GM19463 (cell line): ENCODE measurements around the gene IKBKG.
"Not testable (repeated sequence)": the region's sequence is repeated elsewhere in the genome, so short reads cannot be mapped to it uniquely, and the experiment has no call there.

Experiments
- ATAC-seq: cut with Tn5 transposase; IDR thresholded peaks from one replicate; pipeline ENCODE4 v1.9.1; 2021; ENCODE audit warnings: mild to moderate bottlenecking, moderate library complexity; ENCODE audit not compliant: unreplicated experiment

IKBKG gene, protein sequence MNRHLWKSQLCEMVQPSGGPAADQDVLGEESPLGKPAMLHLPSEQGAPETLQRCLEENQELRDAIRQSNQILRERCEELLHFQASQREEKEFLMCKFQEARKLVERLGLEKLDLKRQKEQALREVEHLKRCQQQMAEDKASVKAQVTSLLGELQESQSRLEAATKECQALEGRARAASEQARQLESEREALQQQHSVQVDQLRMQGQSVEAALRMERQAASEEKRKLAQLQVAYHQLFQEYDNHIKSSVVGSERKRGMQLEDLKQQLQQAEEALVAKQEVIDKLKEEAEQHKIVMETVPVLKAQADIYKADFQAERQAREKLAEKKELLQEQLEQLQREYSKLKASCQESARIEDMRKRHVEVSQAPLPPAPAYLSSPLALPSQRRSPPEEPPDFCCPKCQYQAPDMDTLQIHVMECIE

DNA sequence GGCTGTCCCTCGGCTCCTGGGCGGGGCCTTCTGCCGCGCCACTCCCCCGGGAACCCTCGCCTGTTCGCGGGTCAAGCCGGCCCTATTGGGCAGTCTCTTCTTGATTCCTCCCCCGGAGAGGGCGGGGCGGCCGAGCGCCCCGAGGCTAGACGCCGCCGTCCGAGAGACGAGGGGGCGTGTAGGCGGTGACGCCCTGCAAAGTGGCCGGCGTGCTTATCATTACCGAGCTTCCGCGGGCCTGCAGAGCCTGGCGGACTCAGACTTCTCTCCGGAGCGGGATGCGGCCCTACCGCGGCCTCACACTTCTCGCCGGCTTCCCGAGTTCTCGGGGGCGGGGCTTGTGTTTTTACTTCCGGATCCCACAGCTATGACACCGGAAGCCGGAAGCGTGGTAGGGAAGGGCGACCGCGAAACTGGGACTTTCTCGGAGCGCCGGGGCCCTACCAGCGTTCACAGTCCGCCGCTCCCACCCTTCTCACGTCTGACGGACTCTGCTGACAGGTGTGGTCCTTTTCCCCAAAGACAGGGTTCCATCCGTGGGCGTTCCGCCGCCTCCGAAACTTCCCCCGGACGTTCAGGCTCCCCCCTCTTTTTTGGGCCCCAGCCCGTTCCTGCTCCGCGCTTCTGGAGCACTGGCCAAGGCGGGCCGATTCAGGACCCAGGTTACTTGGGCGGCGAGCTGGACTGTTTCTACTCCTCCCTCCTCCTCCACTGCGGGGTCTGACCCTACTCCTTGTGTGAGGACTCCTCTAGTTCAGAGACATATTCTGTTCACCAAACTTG is at the start of gene IKBKG:
Gene IKBKG, plus strand, starts transcription at position 376 of the 783 bp plus-strand sequence. CDS start 4,383 bp downstream, outside the sequence.
- peak; percentile 74 for ATAC-seq

DNA sequence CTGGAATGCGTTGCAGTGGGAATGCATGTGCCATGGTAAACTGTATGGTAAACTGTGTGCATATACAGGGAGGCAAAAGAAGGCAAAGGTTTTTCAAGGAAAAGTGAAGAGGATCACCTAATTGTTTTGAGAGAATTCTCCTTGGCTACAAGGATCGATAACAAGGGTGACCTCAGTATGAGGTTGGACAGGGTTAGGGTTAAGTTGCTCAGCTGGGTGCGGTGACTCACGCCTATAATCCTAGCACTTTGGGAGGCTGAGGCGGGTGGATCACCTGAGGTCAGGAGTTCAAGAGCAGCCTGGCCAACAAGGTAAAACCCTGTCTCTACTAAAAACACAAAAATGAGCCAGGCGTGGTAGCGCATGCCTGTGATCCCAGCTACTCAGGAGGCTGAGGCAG is 46.0 kb upstream of the IKBKG start:
- not testable (repeated sequence) for ATAC-seq

DNA sequence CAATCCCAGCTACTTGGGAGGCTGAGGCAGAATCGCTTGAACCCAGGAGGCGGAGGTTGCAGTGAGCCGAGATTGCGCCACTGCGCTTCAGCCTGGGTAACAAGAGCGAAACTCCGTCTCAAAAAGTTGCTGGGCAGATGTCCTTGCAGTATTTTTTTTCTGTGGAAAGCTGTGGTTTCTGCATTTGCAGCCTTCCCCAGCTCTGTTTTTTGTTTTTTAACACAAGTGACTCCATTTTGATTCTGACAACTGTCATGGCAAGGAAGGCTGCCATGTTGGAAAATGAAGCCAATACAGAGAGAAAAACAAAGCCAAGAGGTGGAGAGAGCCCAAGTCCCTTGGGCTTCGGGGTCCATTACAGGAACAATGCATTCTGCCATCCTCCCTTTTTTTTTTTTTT is 45.3 kb upstream of the IKBKG start:
- ATAC-seq: no peak

DNA sequence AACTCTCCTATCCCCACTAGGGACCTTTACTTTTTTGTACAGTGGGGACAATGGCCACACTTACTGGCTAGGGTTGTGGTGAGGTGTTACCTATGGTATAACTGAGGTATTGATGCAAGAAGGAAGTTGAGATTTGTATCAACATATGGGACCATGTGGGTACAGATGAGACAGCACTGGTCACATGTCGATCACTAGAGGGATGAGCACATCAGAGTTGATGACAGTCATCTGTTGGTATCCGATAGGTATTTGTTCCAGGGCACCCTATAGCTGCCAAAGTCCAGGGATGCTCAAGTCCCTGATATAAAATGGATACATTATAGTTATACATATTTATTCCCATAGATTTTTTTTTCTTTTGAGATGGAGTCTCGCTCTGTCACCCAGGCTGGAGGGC is 44.4 kb upstream of the IKBKG start:
- no peak for ATAC-seq

DNA sequence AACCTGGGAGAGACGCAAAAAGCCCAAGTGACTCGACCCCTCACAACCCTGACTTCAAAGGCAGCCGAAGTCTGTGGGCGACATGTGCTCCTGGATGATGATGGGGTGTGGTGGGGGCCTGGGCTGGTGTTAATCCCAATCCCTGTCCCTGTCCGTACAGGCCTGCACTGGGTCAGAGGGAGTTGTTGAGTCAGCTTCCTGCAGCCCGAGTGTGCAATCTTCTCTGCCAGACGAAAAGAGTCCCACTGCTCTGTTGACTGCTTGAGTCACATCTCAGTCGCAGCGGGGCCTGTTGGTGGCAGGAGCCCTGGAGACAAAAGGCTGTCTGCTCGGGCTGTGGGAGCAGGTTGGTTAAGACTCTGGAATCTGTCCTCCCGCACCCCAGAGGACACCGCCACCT is 41.7 kb upstream of the IKBKG start:
- ATAC-seq: no peak

DNA sequence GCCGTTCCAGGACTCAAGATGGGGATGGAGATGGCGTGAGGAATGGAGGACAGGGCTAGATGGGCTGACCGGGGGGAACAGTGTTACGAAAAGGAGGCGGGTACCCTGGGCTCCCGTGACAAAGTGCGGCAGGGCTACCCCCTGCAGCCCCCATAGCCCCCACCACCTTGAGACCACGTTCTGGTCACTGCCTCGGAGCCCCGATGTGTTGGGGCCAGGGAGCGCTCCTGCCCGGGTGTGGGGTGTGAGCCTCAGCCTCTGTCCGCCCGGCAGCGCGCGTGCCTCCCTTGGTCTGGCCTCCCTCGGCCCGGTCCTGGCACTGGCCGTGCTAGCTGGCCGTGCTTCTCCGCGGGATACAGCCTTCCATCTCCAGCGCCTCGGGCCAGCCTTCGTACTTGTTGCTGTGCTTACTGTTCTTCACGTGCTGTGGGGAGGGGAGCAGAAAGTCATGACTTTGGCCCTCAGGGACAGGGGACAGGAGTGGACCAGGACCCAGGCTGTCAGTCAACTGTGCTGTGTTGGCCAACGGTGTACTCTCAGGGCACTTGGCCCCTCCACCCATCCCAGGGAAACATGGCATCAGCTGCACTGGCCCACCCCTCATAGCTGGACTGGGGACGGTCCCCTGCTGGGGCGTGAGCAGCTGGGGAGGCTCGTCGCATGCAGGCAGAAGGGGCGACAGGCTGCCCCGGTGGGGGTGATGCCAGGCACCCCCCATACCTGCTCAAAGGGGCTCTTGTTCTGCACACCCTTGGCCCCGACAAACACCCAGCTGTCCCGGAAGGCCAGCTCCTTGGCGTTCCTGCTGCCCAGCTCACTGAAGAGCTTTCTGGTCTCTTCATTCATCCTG is 40.7 kb upstream of the IKBKG start:
- ATAC-seq: no peak

DNA sequence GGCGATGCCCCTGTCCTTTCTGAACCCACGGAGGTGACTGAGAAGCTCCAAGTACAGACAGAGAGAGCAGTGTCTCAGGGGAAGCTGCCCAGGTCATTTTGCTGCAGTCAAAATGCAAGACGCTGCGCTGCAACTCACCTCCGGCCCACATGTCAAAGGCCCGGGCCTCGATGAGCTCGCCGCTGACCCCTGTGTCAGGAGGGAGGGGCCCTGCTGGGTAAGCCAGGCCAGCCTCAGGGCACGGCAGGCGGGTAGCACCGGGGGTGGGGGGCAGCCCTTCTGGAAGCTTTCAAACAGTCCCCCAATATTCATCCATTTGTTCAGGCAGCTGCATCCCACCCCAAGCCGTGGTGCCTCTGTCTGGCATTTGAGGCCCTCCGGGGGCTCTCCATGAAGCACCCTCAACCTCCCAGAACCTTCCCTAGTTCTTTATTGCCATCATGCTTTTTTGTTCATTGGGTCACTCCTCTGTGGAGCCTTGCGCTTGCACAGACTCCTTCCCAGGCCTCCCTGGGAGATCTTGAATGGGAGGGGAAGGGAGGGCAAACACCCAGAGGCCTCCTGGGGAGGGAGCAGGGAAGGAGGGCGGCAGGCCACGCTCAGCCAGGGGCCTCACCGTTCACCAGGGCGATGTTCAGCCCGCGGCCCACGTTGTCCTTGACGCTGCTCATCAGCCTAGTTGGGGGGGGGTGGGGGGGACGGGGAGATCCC is 39.6 kb upstream of the IKBKG start:
- no peak for ATAC-seq

DNA sequence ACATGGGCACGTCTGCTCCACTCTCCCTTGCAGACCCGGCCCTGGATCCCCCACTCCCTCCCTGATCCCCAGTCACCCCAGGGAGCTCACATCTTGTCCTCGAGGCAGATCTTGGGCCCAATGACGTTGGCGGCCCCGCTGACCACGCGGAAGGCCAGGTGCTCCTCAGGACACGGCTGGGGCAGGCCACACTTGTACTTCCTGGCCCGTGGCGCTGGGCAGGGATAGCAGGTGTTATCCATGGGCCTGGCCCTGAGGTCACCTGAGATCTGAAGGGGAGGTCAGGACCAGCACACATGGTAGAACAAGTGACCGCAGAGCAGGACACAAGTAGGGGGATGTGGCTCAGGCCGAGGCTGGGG is 39.1 kb upstream of the IKBKG start:
- no peak for ATAC-seq

DNA sequence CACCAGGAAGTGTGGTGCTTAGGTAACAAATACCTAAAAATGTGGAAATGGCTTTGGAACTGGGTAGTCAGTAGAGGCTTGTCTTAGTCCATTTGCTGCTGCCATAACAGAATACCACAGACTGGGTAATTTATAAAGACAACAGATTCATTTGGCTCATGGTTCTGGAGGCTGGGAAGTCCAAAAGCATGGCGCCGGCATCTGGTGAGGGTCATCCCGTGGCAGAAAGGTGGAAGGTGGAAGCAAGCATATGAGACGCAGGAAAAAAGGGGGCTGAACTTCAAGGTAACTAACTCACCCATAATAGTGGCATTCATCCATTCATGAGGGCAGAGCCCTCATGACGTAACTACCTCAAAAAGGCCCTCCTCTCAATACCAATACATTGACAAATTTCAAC is 38.0 kb upstream of the IKBKG start:
- no peak for ATAC-seq

DNA sequence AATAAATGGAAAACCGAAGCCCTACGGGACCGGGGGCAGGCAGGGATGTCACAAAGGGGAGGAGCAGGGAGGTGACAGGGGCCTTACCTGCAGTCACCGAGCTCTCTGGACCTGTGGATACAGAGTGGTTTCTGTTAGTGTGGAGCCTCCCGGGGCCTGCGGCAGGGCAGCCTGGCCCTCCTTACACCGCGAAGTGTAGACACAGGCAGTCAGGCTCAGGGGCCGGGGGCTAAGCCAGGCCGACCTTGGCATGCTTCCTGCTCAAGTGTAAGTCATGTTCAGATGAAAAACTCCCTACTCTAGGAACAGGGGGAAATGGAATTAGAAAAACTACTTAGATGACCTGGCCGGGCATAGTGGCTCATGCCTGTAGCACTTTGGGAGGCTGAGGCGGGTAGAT is 35.7 kb upstream of the IKBKG start:
- ATAC-seq: no peak

DNA sequence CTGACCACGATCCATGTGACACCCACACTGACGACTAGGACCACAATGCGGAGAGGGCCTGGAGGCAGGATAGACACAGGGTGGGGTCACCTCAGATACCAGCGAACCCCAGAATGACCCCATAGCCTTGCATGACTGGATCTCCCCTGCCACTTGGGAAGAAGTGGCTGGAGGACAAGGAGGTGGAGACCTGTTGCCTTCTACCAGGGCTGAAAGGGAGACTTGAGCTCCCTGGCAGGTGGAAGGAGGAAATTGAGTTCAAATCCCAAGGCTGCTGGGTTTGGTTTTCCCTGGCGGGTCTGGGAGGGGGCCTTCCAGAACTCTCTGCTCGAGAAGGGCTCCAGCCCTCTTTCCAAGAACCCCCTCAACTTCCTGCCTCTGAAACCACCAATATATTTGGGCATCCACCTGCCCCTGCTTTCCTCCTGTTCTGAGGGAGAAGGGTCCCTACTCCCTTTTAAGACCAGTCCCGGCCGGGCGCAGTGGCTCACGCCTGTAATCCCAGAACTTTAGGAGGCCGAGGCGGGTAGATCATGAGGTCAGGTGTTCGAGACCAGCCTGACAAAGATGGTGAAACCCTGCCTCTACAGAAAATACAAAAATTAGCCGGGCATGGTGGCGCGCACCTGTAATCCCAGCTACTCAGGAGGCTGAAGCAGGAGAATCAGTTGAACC is 34.4 kb upstream of the IKBKG start:
- ATAC-seq: no peak

DNA sequence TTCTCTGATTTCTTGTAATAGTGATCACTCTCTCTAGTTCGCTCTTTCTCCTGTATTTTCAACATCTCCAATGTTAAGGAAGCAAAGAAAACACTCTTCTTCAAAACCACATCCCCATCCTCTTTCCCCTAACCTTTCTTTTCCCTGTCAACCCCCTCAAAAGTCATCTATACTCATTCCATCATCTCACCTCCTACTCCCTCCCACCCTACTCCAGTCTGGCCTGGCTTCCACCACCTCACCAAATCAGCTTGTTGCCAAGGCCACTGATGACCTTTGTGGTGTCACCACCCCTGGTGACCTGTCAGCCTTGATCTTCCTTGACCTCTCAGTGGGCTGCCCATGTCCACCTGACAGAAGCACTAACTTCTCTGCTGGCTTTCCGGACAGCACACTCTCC is 33.7 kb upstream of the IKBKG start:
- ATAC-seq: no peak

DNA sequence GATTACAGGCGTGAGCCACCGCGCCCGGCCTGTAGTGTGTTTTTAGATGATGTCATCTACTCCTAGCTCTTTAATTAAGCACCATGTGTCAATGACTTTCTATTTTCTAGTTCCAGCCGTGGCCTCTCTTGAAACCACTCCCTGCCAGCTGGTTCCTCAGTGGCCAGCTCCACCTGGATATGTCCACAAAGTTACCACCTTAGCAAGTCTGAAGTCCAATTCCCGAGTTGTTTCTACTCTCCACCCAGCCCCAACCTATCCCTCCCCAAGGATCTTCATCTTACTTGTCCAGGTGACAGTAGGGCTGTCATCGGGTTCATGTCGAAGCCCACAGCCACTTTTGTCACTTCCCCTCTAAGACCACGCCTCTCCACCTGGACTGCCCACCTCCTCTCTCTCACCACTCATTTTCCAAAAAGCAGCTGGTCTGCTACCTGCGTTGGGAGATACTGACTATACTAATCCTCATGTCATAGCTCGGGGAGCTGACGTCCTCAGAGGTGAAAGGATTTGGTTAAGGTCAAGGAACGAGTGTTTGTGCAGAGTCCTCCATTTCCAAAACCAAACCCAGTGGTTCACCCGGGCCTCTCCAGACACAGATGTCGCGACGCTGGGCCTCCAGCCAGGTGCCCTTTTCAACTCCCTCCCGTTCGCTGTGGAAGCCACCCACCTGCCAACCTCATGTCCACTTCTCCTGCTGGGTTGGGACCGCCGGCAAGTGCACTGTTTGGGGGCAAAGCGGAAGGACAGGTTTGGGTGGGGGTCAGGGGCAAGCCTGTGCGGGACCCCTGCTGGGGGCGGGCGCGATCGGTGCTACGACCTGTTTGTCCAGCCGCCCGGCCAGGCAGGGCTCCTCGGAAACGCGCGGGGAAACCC is 32.1 kb upstream of the IKBKG start:
- ATAC-seq: no peak

DNA sequence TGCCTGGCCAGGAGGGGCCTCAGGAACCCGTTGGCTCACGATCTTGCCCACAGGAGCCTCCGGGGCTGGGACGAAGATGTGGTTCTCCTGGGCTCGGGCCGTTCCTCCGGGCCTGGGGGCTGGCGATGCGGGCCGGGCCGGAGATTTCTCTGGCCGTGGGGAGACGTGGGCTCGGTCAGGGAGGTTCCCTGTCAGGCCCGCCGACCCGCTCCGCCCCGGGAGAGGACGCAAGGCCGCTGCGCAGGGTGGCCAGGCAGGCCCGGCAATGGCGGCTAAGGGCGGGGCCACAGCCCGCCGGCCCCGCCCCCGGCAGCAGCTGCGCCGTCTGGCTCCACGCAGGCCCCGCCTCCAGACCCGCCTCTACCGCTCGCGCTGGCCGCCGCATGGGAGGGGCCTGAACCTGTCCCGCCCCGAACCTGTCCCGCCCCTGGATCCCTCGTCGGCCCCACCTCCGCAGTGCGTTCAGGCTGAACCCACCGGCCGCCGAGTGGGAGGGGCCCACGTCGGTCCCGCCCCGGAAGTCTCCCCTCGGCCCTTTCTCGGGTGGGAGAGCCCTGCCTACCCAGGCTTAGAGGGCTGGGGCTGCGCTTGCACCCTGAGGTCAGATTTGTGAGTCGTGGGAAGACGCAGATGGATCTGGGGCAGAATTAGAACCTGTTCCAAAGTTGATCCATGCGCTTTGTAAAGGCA is 31.3 kb upstream of the IKBKG start, which contains the start of gene FAM3A:
Gene FAM3A, minus strand, starts transcription at position 267 of the 690 bp plus-strand sequence. CDS start 460 bp downstream, outside the sequence.
- peak; percentile 90 for ATAC-seq

DNA sequence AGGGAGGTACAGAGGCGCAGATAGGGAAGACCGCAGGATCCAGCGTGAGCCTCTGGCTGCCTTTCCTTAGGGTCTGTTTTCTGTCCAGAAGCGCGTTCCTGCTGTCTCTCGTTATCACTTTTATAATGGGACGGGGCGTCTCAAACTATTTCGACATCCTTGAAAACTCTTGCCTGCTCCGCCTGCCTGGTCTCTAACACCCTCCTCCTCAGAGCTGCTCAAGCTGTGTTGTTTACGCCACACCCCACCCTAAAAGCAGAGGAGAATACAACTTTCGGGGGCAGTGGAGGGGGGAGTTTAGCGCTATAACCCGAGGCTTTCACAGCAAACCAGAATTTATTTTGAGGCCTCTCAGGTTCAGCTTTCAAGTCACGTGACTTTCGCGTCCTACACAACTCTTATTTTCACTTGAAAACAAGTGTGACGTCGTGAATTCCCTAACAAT is 30.7 kb upstream of the IKBKG start:
- ATAC-seq: no peak

DNA sequence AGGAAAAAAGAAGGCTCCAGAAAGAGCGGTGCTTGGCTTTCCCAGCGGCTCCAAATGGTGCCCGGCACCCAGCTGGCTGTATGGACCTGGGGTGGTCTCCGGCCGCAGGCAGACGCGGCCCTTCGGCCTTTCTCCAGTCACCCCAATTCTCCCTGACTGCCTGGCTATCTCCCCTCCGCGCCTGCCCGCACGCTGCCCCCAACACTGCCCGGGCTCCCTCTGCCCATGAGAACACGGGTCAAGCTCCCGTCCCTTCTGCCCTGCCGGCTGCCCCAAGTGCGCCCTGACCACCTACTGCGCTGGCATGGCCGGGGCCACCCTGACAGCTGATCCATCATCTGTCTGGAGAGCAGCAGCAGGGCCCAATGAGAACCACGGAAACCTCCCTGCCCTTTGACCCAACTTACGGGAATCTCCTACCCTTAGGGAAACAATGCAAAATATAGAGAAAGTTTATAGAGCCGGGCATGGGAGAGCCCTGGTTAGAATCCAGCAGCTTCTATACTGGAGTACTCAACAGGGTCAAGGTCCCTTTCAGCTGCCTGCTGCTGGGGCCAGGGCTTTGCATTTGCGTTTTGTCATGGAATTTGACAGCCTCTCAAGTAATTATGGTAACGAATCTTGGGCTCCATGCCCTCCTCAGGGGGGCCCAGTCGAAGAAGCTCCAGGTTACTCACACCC is 30.2 kb upstream of the IKBKG start:
- ATAC-seq: no peak

DNA sequence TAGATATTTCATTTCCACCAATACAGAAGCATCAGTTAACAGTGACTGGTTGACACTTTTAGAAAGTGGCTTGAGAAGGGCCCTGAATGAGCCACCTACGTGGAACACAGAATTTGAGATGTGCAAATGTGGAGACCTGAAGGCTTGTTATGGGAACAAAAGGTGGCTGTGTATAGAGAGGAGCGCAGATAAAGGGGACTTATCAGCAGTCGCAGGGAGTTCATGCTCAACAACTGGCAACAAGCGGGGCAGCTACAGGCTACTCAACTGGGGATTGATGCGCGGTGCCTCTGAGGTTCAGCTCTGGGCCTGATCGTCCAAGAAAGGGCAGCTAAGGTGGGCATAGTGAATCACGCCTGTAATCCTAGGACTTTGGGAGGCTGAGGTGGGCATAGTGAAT is 28.0 kb upstream of the IKBKG start:
- no peak for ATAC-seq
